GM20431 (cell line): ENCODE results near the gene TELO2.

ENCODE experiments used
- in situ Hi-C: fragments of 300-500 bp; cut with MseI, MboI; formaldehyde crosslinking; loops from one replicate; pipeline ENCODE4 v1.15.0; 2020; ENCODE audit warnings: low sequenced_read_pairs; ENCODE audit not compliant: unreplicated experiment

TELO2 gene

GRCh38 chr16:1495889-1496262, 2.7 kb downstream of the TELO2 start:
- in situ Hi-C loops, result no loop called here

GRCh38 chr16:1496464-1496863, 3.3 kb downstream of the TELO2 start:
- in situ Hi-C loops, result no loop called here

GRCh38 chr16:1497014-1497598, 3.9 kb downstream of the TELO2 start:
- in situ Hi-C loops, result no loop called here

GRCh38 chr16:1498899-1499676, 5.9 kb downstream of the TELO2 start:
- in situ Hi-C loops, result no loop called here

- in situ Hi-C loops, result no loop called here
These were observed 6.8 kb downstream of the TELO2 start for GRCh38 chr16:1499756-1500464.

GRCh38 chr16:1500465-1501150, 7.4 kb downstream of the TELO2 start:
- in situ Hi-C loops, result no loop called here

- in situ Hi-C loops, result no loop called here
These were observed 8.5 kb downstream of the TELO2 start for GRCh38 chr16:1501630-1502029.

- in situ Hi-C loops, result no loop called here
These were observed 9.2 kb downstream of the TELO2 start for GRCh38 chr16:1502092-1503004.

GRCh38 chr16:1503110-1503955, 10.2 kb downstream of the TELO2 start:
- in situ Hi-C loops, result no loop called here

GRCh38 chr16:1505073-1505844, 12.1 kb downstream of the TELO2 start:
- in situ Hi-C loops, result no loop called here

GRCh38 chr16:1505912-1506311, 12.8 kb downstream of the TELO2 start:
- in situ Hi-C loops, result no loop called here

- in situ Hi-C loops, result no loop called here
These were observed 13.5 kb downstream of the TELO2 start for GRCh38 chr16:1506494-1507213.

GRCh38 chr16:1508494-1509187, 15.5 kb downstream of the TELO2 start:
- in situ Hi-C loops, result no loop called here

- in situ Hi-C loops, result no loop called here
These were observed 16.4 kb downstream of the TELO2 start for GRCh38 chr16:1509307-1510221.

- in situ Hi-C loops, result no loop called here
These were observed 17.1 kb downstream of the TELO2 start for GRCh38 chr16:1510272-1510671.

GRCh38 chr16:1510941-1511351, 17.8 kb downstream of the TELO2 start:
- in situ Hi-C loops, result no loop called here
